ENCODE data around the gene TBC1D25.
"Not testable (repeated sequence)": the region's sequence is repeated elsewhere in the genome, so short reads cannot be mapped to it uniquely, and the experiment has no call there.

The TBC1D25 gene

GRCh38 chrX:48516285-48516684 lies 23.2 kb upstream of the TBC1D25 start:
- no peak for DNase-seq (ENCODE audit: low read depth)

GRCh38 chrX:48516987-48517386 lies 22.5 kb upstream of the TBC1D25 start:
- no peak for DNase-seq (ENCODE audit: low read depth)

- DNase-seq (ENCODE audit: low read depth) = not testable (repeated sequence)
Measured at GRCh38 chrX:48519481-48519880, 20.0 kb upstream of the TBC1D25 start.

- no peak for DNase-seq (ENCODE audit: low read depth)
Measured at GRCh38 chrX:48520455-48520854, 19.1 kb upstream of the TBC1D25 start.

- no peak for DNase-seq (ENCODE audit: low read depth)
Measured at GRCh38 chrX:48520976-48521352, 18.6 kb upstream of the TBC1D25 start.

GRCh38 chrX:48521353-48522243 lies 17.9 kb upstream of the TBC1D25 start, which contains the start of gene EBP:
EBP (plus strand) TSS chrX:48521808; CDS start chrX:48523772, 1,964 bp downstream.
- DNase-seq (ENCODE audit: low read depth) = peak; percentile 88

- DNase-seq (ENCODE audit: low read depth) = no peak
Measured at GRCh38 chrX:48522291-48522690, 17.2 kb upstream of the TBC1D25 start.

- no peak for DNase-seq (ENCODE audit: low read depth)
Measured at GRCh38 chrX:48523682-48524081, 15.8 kb upstream of the TBC1D25 start.

GRCh38 chrX:48525853-48526252 lies 13.7 kb upstream of the TBC1D25 start:
- not testable (repeated sequence) for DNase-seq (ENCODE audit: low read depth)

- no peak for DNase-seq (ENCODE audit: low read depth)
Measured at GRCh38 chrX:48530736-48531135, 8.8 kb upstream of the TBC1D25 start.

- DNase-seq (ENCODE audit: low read depth) = no peak
Measured at GRCh38 chrX:48531358-48531959, 8.1 kb upstream of the TBC1D25 start.

GRCh38 chrX:48532161-48532560 lies 7.4 kb upstream of the TBC1D25 start:
- DNase-seq (ENCODE audit: low read depth) = no peak

- DNase-seq (ENCODE audit: low read depth) = no peak
Measured at GRCh38 chrX:48533165-48533564, 6.3 kb upstream of the TBC1D25 start.

- DNase-seq (ENCODE audit: low read depth) = no peak
Measured at GRCh38 chrX:48538641-48539344, 721 bp upstream of the TBC1D25 start.

GRCh38 chrX:48540028-48540375 lies 488 bp downstream of the TBC1D25 start:
- DNase-seq (ENCODE audit: low read depth) = peak; percentile 37

- no peak for DNase-seq (ENCODE audit: low read depth)
Measured at GRCh38 chrX:48540480-48540879, 966 bp downstream of the TBC1D25 start.

- DNase-seq (ENCODE audit: low read depth) = no peak
Measured at GRCh38 chrX:48541140-48541814, 1.8 kb downstream of the TBC1D25 start.

GRCh38 chrX:48548871-48549270 lies 9.4 kb downstream of the TBC1D25 start:
- DNase-seq (ENCODE audit: low read depth) = no peak

GRCh38 chrX:48555731-48556325 lies 16.3 kb downstream of the TBC1D25 start:
- DNase-seq (ENCODE audit: low read depth) = not testable (repeated sequence)

GRCh38 chrX:48558271-48558670 lies 18.8 kb downstream of the TBC1D25 start:
- no peak for DNase-seq (ENCODE audit: low read depth)

- no peak for DNase-seq (ENCODE audit: low read depth)
Measured at GRCh38 chrX:48559636-48560035, 20.1 kb downstream of the TBC1D25 start.

GRCh38 chrX:48560056-48560455 lies 20.5 kb downstream of the TBC1D25 start:
- DNase-seq (ENCODE audit: low read depth) = no peak

Measured in stimulated activated CD4-positive, alpha-beta T cell treated with anti-CD3 and anti-CD28 coated beads, Interleukin-2, amount 100 ng/mL, for 4 hours (primary cell).